HepG2 (cell line): Measurements from ENCODE around the gene AFAP1L2. TPM values are rescaled to one million over a fixed set of nuclear protein-coding genes. Genes with fewer than 3 reads are reported as not detected.

Experiments used
- ATAC-seq: fragments of 200-7000 bp; cut with Tn5 transposase; 3 replicates; pipeline ENCODE4 v1.9.1; 2020; ENCODE audit warnings: mild to moderate bottlenecking, moderate library complexity
- BruUV-seq: library from RNA; stranded (reverse); fragments of 400-500 nt; replicated peaks from 2 replicates; lab custom pipeline; 2021; lab: Mats Ljungman, UMichigan
- CTCF ChIA-PET: fragments of 300-600 bp; formaldehyde crosslinking; extraction: SDS; loops from one replicate; lab custom pipeline; 2021; ENCODE audit warnings: low total read pairs, inconsistent platforms, low intra/inter-chr PET ratio; lab: Yijun Ruan, JAX
- POLR2A ChIA-PET: fragments of 350-600 bp; sonication (Branson Sonifier 250); formaldehyde crosslinking; loops from one replicate; lab custom pipeline; 2020; ENCODE audit warnings: antibody characterized with exemption, inconsistent platforms; lab: Yijun Ruan, JAX
- DNase-seq: peaks from one replicate; pipeline ENCODE4 v3.0.0-alpha.2; 2015; ENCODE audit warnings: low spot score
- FAIRE-seq: peaks from 3 replicates; lab custom pipeline; 2011; peaks lifted over from hg19 to GRCh38; lab: Jason Lieb, UNC
- H2AFZ ChIP-seq: one replicate; pipeline ENCODE4 v1.6.1; 2011; ENCODE audit warnings: low read length, inconsistent platforms
- H3K27ac ChIP-seq: fragments of 300-600 bp; 3 replicates; pipeline ENCODE4 v1.8.0; 2011; ENCODE audit warnings: mixed run types, mild to moderate bottlenecking, mixed read lengths, low read length, inconsistent platforms; ENCODE audit not compliant: insufficient read depth; ENCODE audit errors: extremely low read length
- H3K27me3 ChIP-seq, 2 experiments: fragments of 200-600 bp in 1 of 2; 2 replicates in 1 of 2; 3 replicates in 1 of 2; pipeline versions ENCODE4 v1.6.0 to v1.8.0; 2011; ENCODE audit warnings: low read length in 2 of 2, mild to moderate bottlenecking in 2 of 2, moderate library complexity in 2 of 2, inconsistent platforms in 1 of 2; ENCODE audit not compliant: insufficient read depth in 2 of 2, control insufficient read depth in 1 of 2
- H3K36me3 ChIP-seq, 2 experiments: fragments of 200-600 bp in 1 of 2; replicated peaks in 1 of 2; 2 replicates in 1 of 2; 3 replicates in 1 of 2; pipeline versions ENCODE4 v1.5.1 to v1.8.0; 2011; ENCODE audit warnings: low read length in 2 of 2, inconsistent platforms in 1 of 2; ENCODE audit not compliant: insufficient read depth in 2 of 2, control insufficient read depth in 1 of 2
- H3K4me1 ChIP-seq: 2 replicates; pipeline ENCODE4 v1.5.1; 2012; ENCODE audit warnings: low read length, inconsistent platforms; ENCODE audit not compliant: insufficient read depth
- H3K4me2 ChIP-seq: 2 replicates; pipeline ENCODE4 v1.6.0; 2011; ENCODE audit warnings: low read depth, low read length, inconsistent platforms
- H3K4me3 ChIP-seq, 3 experiments: fragments of 200-600 bp in 1 of 3; sonication (generic), shearing (Covaris generic) in 1 of 3; replicated peaks in 1 of 3; 2 replicates each; pipeline ENCODE4 v1.5.1; 2011 to 2016; ENCODE audit warnings: low read length in 3 of 3, inconsistent platforms in 2 of 3, low read depth in 2 of 3, mild to moderate bottlenecking in 2 of 3, control low read depth in 1 of 3, mixed read lengths in 1 of 3; ENCODE audit not compliant: insufficient read depth in 1 of 3
- H3K79me2 ChIP-seq: one replicate; pipeline ENCODE4 v1.6.1; 2011; ENCODE audit warnings: low read length, inconsistent platforms; ENCODE audit not compliant: insufficient read depth
- H3K9ac ChIP-seq: 2 replicates; pipeline ENCODE4 v1.6.0; 2011; ENCODE audit warnings: mild to moderate bottlenecking, low read depth, low read length, inconsistent platforms; ENCODE audit not compliant: insufficient read depth
- H3K9me3 ChIP-seq: 2 replicates; pipeline ENCODE4 v1.5.1; 2012; ENCODE audit warnings: mild to moderate bottlenecking, low read length
- H4K20me1 ChIP-seq: 2 replicates; pipeline ENCODE4 v1.6.0; 2011; ENCODE audit warnings: inconsistent platforms, mild to moderate bottlenecking, low read length, moderate library complexity; ENCODE audit not compliant: insufficient read depth
- ATRX ChIP-seq: sonication (generic); formaldehyde crosslinking; IDR thresholded peaks from 2 replicates; pipeline ENCODE4 v1.4.0; 2020; ENCODE audit warnings: missing genetic modification reagents, borderline replicate concordance
- FOXO1 ChIP-seq: sonication (generic); formaldehyde crosslinking; IDR thresholded peaks from 2 replicates; pipeline ENCODE4 v1.4.0; 2020; ENCODE audit warnings: missing genetic modification reagents
- FOXP4 ChIP-seq: sonication (generic); formaldehyde crosslinking; IDR thresholded peaks from 2 replicates; pipeline ENCODE4 v1.4.0; 2020; ENCODE audit warnings: missing genetic modification reagents
- HNRNPH1 ChIP-seq: fragments of 200-400 bp; formaldehyde crosslinking; optimal IDR thresholded peaks from 2 replicates; pipeline ENCODE3; 2017; ENCODE audit warnings: mild to moderate bottlenecking, low read depth, low read length
- IRF2 ChIP-seq: IDR thresholded peaks from 2 replicates; pipeline ENCODE4 v1.6.1; 2018; ENCODE audit warnings: missing genetic modification reagents, missing compliant biosample characterization
- SRF ChIP-seq: IDR thresholded peaks from 2 replicates; pipeline ENCODE4 v1.6.1; 2011; ENCODE audit warnings: mild to moderate bottlenecking, low read depth, low read length, moderate library complexity
- ZBTB8A ChIP-seq: sonication (generic); formaldehyde crosslinking; IDR thresholded peaks from 2 replicates; pipeline ENCODE4 v1.4.0; 2020; ENCODE audit warnings: mild to moderate bottlenecking, low read depth, missing genetic modification reagents, borderline replicate concordance
- ZKSCAN5 ChIP-seq: sonication (generic); formaldehyde crosslinking; IDR thresholded peaks from 2 replicates; pipeline ENCODE4 v1.5.1; 2020; ENCODE audit warnings: mild to moderate bottlenecking, missing genetic modification reagents
- ZNF101 ChIP-seq: sonication (generic); formaldehyde crosslinking; IDR thresholded peaks from 2 replicates; pipeline ENCODE4 v1.4.0; 2020; ENCODE audit warnings: mild to moderate bottlenecking, low read depth, missing genetic modification reagents, borderline replicate concordance
- ZNF343 ChIP-seq: sonication (generic); formaldehyde crosslinking; IDR thresholded peaks from 2 replicates; pipeline ENCODE4 v1.4.0; 2020; ENCODE audit warnings: mild to moderate bottlenecking, missing genetic modification reagents
- ZNF354B ChIP-seq: sonication (generic); formaldehyde crosslinking; IDR thresholded peaks from 2 replicates; pipeline ENCODE4 v1.8.0; 2022; ENCODE audit warnings: mild to moderate bottlenecking, missing genetic modification reagents
- ZNF503 ChIP-seq: sonication (generic); formaldehyde crosslinking; IDR thresholded peaks from 2 replicates; pipeline ENCODE4 v1.4.0; 2020; ENCODE audit warnings: missing genetic modification reagents
- ZNF619 ChIP-seq: sonication (generic); formaldehyde crosslinking; IDR thresholded peaks from 2 replicates; pipeline ENCODE4 v1.4.0; 2020; ENCODE audit warnings: mild to moderate bottlenecking, missing genetic modification reagents
- ZNF652 ChIP-seq: IDR thresholded peaks from 2 replicates; pipeline ENCODE4 v1.6.1; 2016; ENCODE audit warnings: low read depth, borderline replicate concordance
- ZNF709 ChIP-seq: sonication (generic); formaldehyde crosslinking; IDR thresholded peaks from 2 replicates; pipeline ENCODE4 v1.5.0; 2020; ENCODE audit warnings: mild to moderate bottlenecking, missing genetic modification reagents
- ZNF773 ChIP-seq: sonication (generic); formaldehyde crosslinking; IDR thresholded peaks from 2 replicates; pipeline ENCODE4 v1.4.0; 2020; ENCODE audit warnings: missing genetic modification reagents, borderline replicate concordance
- WGBS: methylation state at CpG from one replicate; pipeline ENCODE4 v1.1.6; 2017; ENCODE audit warnings: low lambda C conversion rate; 5-methylcytosine and 5-hydroxymethylcytosine counted together
- in situ Hi-C: cut with HindIII; loops from 2 replicates; pipeline ENCODE4 v1.10.0; 2017; ENCODE audit warnings: low pct_unique_long_range_greater_than_20kb; ENCODE audit not compliant: extremely low pct_ligation_motif_present
- intact Hi-C: fragments of 100-400 bp; cut with micrococcal nuclease; formaldehyde crosslinking; loops from one replicate; pipeline ENCODE4 v1.10.0; 2022; ENCODE audit not compliant: unreplicated experiment
- polyA plus RNA-seq, 8 experiments: library from polyadenylated mRNA; depleted of rRNA in 3 of 8; stranded (reverse) in 7 of 8; unstranded in 1 of 8; fragments of >200 nt; fragmentation: Illumina TruSeq in 4 of 8; extraction: Trizol in 4 of 8; gene quantifications; 2 replicates each; pipeline versions ENCODE4 v1.2.1 to v1.2.3, GENCODE V29; 2011 to 2016; ENCODE audit warnings: low read depth in 4 of 8, missing spikeins in 1 of 8, mixed read lengths in 1 of 8; ENCODE audit not compliant: insufficient read depth in 1 of 8
- total RNA-seq, 5 experiments: library from RNA; depleted of rRNA; stranded (reverse); fragments of >200 nt; fragmentation: Illumina TruSeq; extraction: Trizol; gene quantifications; 2 replicates each; pipeline ENCODE4 v1.2.3, GENCODE V29; 2016; ENCODE audit warnings: low read depth in 1 of 5
- TF ChIP-seq, protein P1 (sequence below): sonication (generic); formaldehyde crosslinking; IDR thresholded peaks from 2 replicates; pipeline ENCODE4 v1.5.0; 2020; ENCODE audit warnings: mild to moderate bottlenecking, missing genetic modification reagents, borderline replicate concordance

Gene AFAP1L2
- total and polyA plus RNA-seq, 2 of the 13 experiments (the other 11 are each of a cell fraction or from before 2014, with no cell fraction given), result not detected

GRCh38 chr10:114370966-114371365 is 33.3 kb downstream of the AFAP1L2 start:
- Histone ChIP-seq H2AFZ (no peak overlapping the region), H3K4me1 (no peaks in the 10 kb centered on the region), H3K4me2 (no peak overlapping the region), H4K20me1 (no peaks in the 10 kb centered on the region), H3K4me3 (no peak overlapping the region), H3K27me3 (peaks cover 0 to 3% of the 10 kb centered on the region in 2 experiments; a peak in 2 of 5 replicates), H3K9ac (no peak overlapping the region), H3K27ac (no peak overlapping the region), H3K36me3 (no peaks in the 10 kb centered on the region), H3K79me2 (no peaks in the 10 kb centered on the region), H3K9me3 (no peaks in the 10 kb centered on the region)
- CTCF ChIA-PET, result no interaction called here
- no peak for DNase-seq
- intact Hi-C loops (no loop called here), in situ Hi-C loops (no loop called here)
- no peak for ATAC-seq
- BruUV-seq, result no TSS peak
- WGBS, result 22% methylated on average over 4 of the region's 5 CpGs
- TF ChIP-seq ZNF652, result no peak
- no peak for TF ChIP-seq ZKSCAN5 (CRISPR knock-in tag)
- TF ChIP-seq ZNF709, result no peak
- TF ChIP-seq ZNF619 (CRISPR knock-in tag), result no peak
- no peak for TF ChIP-seq ZNF343
- TF ChIP-seq, protein P1, sequence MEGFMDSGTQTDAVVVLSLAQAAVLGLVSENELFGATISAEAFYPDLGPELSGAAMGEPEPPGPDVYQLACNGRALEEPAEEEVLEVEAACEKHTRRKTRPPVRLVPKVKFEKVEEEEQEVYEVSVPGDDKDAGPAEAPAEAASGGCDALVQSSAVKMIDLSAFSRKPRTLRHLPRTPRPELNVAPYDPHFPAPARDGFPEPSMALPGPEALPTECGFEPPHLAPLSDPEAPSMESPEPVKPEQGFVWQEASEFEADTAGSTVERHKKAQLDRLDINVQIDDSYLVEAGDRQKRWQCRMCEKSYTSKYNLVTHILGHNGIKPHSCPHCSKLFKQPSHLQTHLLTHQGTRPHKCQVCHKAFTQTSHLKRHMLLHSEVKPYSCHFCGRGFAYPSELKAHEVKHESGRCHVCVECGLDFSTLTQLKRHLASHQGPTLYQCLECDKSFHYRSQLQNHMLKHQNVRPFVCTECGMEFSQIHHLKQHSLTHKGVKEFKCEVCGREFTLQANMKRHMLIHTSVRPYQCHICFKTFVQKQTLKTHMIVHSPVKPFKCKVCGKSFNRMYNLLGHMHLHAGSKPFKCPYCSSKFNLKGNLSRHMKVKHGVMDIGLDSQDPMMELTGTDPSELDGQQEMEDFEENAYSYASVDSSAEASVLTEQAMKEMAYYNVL (CRISPR knock-in tag), result no peak
- TF ChIP-seq FOXP4 (CRISPR knock-in tag), result no peak
- no peak for TF ChIP-seq ZNF354B (CRISPR knock-in tag)
- TF ChIP-seq IRF2 (CRISPR knock-in tag), result no peak
- no peak for TF ChIP-seq FOXO1 (CRISPR knock-in tag)
- no peak for TF ChIP-seq ZBTB8A (CRISPR knock-in tag)
- no peak for TF ChIP-seq ZNF101 (CRISPR knock-in tag)
- TF ChIP-seq ZNF503 (CRISPR knock-in tag), result no peak
- no peak for TF ChIP-seq ATRX (CRISPR knock-in tag)
- TF ChIP-seq HNRNPH1, result no peak
- no peak for TF ChIP-seq ZNF773 (CRISPR knock-in tag)
- TF ChIP-seq SRF, result no peak
- TF ChIP-seq, all 625 proteins: peak for 0
- no peak for FAIRE-seq
- POLR2A ChIA-PET, result no interaction called here
